ENCODE results near the gene NAPA.

The NAPA gene

GRCh38 chr19:47538812-47539211, 23.9 kb upstream of the NAPA start:
- TF ChIP-seq CTCF (IDR thresholded peaks at IDR 0.05; ENCODE audit: extremely low read depth, missing control alignments): no peak
- DNase-seq (ENCODE audit: low spot score): no peak

GRCh38 chr19:47537493-47537892, 22.6 kb upstream of the NAPA start:
- DNase-seq (ENCODE audit: low spot score): no peak
- no peak for TF ChIP-seq CTCF (IDR thresholded peaks at IDR 0.05; ENCODE audit: extremely low read depth, missing control alignments)

- no peak for TF ChIP-seq CTCF (IDR thresholded peaks at IDR 0.05; ENCODE audit: extremely low read depth, missing control alignments)
- DNase-seq (ENCODE audit: low spot score): no peak
Measured at GRCh38 chr19:47534628-47535027, 19.8 kb upstream of the NAPA start.

GRCh38 chr19:47531640-47532387, 17.0 kb upstream of the NAPA start:
- no peak for TF ChIP-seq CTCF (IDR thresholded peaks at IDR 0.05; ENCODE audit: extremely low read depth, missing control alignments)
- DNase-seq (ENCODE audit: low spot score): no peak

- DNase-seq (ENCODE audit: low spot score): no peak
- no peak for TF ChIP-seq CTCF (IDR thresholded peaks at IDR 0.05; ENCODE audit: extremely low read depth, missing control alignments)
Measured at GRCh38 chr19:47529018-47529742, 14.3 kb upstream of the NAPA start.

- no peak for DNase-seq (ENCODE audit: low spot score)
- TF ChIP-seq CTCF (IDR thresholded peaks at IDR 0.05; ENCODE audit: extremely low read depth, missing control alignments): no peak
Measured at GRCh38 chr19:47526798-47527197, 11.9 kb upstream of the NAPA start.

GRCh38 chr19:47523473-47523872, 8.6 kb upstream of the NAPA start:
- no peak for DNase-seq (ENCODE audit: low spot score)

More at GRCh38 chr19:47523473-47523872, 8.6 kb upstream of the NAPA start:
- TF ChIP-seq CTCF (IDR thresholded peaks at IDR 0.05; ENCODE audit: extremely low read depth, missing control alignments): no peak

Data from GM20000 (cell line).